H1 (cell line): Measurements from ENCODE around the gene PNRC1. TPM values are rescaled to one million over a fixed set of nuclear protein-coding genes. Genes with fewer than 3 reads are reported as not detected.

Experiments
- CTBP2 ChIP-seq: IDR thresholded peaks from 2 replicates; pipeline ENCODE4 v1.7.0; 2011; ENCODE audit warnings: borderline replicate concordance, mild to moderate bottlenecking, moderate library complexity, mixed read lengths, low read length; ENCODE audit not compliant: insufficient read depth, insufficient read length
- NANOG ChIP-seq: IDR thresholded peaks from 2 replicates; pipeline ENCODE4 v1.6.1; 2011; ENCODE audit warnings: low read length, low read depth, mild to moderate bottlenecking, inconsistent platforms; ENCODE audit not compliant: insufficient read depth, poor library complexity, severe bottlenecking
- SUZ12 ChIP-seq: fragments of 200-600 bp; sonication (generic); IDR thresholded peaks from 2 replicates; pipeline ENCODE4 v1.6.1; 2012; ENCODE audit warnings: mild to moderate bottlenecking, inconsistent platforms, low read length, moderate library complexity, mixed read lengths
- polyA plus RNA-seq, 7 experiments: library from polyadenylated mRNA; depleted of rRNA in 3 of 7; stranded (reverse) in 5 of 7; unstranded in 2 of 7; fragments of >200 nt in 5 of 7; fragments of 200-250 nt in 2 of 7; gene quantifications; 1 replicate in 5 of 7; 2 replicates in 1 of 7; 4 replicates in 1 of 7; pipeline versions ENCODE4 v1.2.1 to v1.2.3, GENCODE V29; 2011 to 2013; ENCODE audit warnings: missing spikeins in 2 of 7, mixed read lengths in 2 of 7
- total RNA-seq: library from RNA; stranded (reverse); fragmentation: NEBNext Ultra II Directional; extraction: Animal tissue kit (Norgen Biotek cat#: 25700); gene quantifications from 2 replicates; pipeline ENCODE4 v1.2.1, GENCODE V29; 2021

The PNRC1 gene
- total and polyA plus RNA-seq, 2 of the 8 experiments (the other 6 are each of a cell fraction or from before 2014, with no cell fraction given) = 6.3 to 48.5 TPM

DNA sequence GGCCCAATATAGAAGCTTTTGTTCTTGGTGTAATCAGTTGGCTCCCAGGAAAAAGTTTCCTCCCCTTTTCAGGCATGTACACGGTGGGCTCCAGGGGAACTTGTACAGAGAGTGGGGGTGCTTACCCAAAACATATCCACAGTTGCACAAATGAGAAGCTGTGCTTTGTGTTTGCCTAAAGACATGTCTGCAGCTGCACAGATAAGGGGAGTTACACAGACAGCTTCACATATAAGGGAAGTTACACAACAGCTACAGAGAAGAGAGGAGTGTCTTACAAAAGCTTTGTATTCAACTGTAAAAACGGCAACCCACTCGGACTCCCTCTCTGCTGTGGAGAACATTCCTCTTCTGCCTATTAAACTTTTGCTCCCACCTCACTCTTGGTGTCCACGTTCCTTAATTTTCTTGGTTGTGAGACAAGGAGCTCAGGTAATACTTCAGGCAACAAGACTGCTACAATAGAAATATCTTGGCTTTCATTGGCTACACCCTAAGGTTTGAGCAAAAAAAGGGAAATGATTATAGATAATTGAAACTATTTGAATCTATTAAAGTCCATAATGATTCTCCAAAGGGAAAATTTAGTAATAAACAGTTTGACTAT is 7.4 kb upstream of the PNRC1 start (continued):
- TF ChIP-seq CTBP2 (no peak), SUZ12 (no peak), NANOG (no peak)
